ENCODE data around the gene TUBB4B. TPM values are rescaled to one million over a fixed set of nuclear protein-coding genes. Genes with fewer than 3 reads are reported as not detected.

The TUBB4B gene
- total and polyA plus RNA-seq, 2 of the 4 experiments (the other 2 are of a cell fraction) = 237 to 529 TPM

DNA sequence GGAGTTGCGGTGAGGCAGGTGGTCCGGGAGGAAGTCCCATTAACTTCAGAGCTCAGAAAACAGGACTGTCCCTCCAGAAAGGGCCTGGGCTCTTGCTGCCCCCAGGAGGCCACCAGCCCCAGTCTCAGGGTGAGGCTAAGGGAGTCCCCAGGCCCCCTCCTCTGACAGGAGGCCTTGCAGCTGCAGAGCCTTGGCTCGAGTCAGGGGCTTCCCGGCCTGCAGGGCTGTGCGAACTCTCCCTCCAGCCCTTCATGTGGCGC, 6.8 kb downstream of the TUBB4B start:
- no peak overlapping the region for H3K23ac ChIP-seq (ENCODE audit: low read depth, low read length)
- H3K4ac ChIP-seq (ENCODE audit: low read depth, low read length) = no peak overlapping the region
- H2BK20ac ChIP-seq (ENCODE audit: low read depth, low read length) = no peak overlapping the region
- in situ Hi-C loops (cut with MboI; ENCODE audit: low sequenced_read_pairs) = no loop called here
- CTCF ChIA-PET = no interaction called here
- ATAC-seq (ENCODE audit: low read depth) (no peak), DNase-seq (no peak)
- H3K9ac ChIP-seq (ENCODE audit: low read depth, low read length) = no peak overlapping the region
- H2BK120ac ChIP-seq (ENCODE audit: low read depth, low read length) = no peak overlapping the region
- H2AK5ac ChIP-seq (ENCODE audit: low read depth, low read length) = no peak overlapping the region
- H3K27ac ChIP-seq (ENCODE audit: insufficient read depth, low read length) = no peak overlapping the region
- peaks cover 5% of the 10 kb centered on the region; the same call in 1 of the 2 replicates for H3K4me1 ChIP-seq (ENCODE audit: control insufficient read depth, insufficient read depth, low read length)
- no TSS peak for BruUV-seq (replicated peaks)
- no peak overlapping the region for H2BK15ac ChIP-seq (ENCODE audit: low read depth, low read length)
- peak overlapping the region; percentile 58 for H2AK9ac ChIP-seq (replicated peaks; ENCODE audit: low read depth, low read length, poor library complexity)
- peaks cover 4% of the 10 kb centered on the region for H3K9me1 ChIP-seq (ENCODE audit: insufficient read depth, low read length)
- H3K14ac ChIP-seq (replicated peaks; ENCODE audit: low read depth, low read length) = no peak overlapping the region
- H4K8ac ChIP-seq (ENCODE audit: low read depth in 2 of 2, low read length in 2 of 2) = no peak overlapping the region
- no peak overlapping the region for H2AFZ ChIP-seq (replicated peaks; ENCODE audit: low read length, poor library complexity)
- POLR2A ChIA-PET (ENCODE audit: unreplicated experiment) = no interaction called here
- no peak overlapping the region for H3K4me2 ChIP-seq (ENCODE audit: low read depth, low read length)
- intact Hi-C loops (cut with micrococcal nuclease) = no loop called here
- no peak overlapping the region for H3K56ac ChIP-seq (ENCODE audit: extremely low read depth, insufficient read depth, low read length)
- H4K5ac ChIP-seq (ENCODE audit: low read depth, low read length) = no peak overlapping the region
- no CpG with 5 or more reads among the region's 6 CpGs for WGBS, 2 experiments (ENCODE audit: extremely low coverage in 2 of 2, insufficient read length in 1 of 2)
- no peaks in the 10 kb centered on the region for H3K27me3 ChIP-seq (ENCODE audit: control insufficient read depth, insufficient read depth, low read length)
- dilution Hi-C loops (cut with HindIII; ENCODE audit: low sequenced_read_pairs, unreplicated experiment) = no loop called here
- H4K20me1 ChIP-seq (ENCODE audit: insufficient read depth, low read length) = peaks cover 19% of the 10 kb centered on the region
- no peak overlapping the region for H4K91ac ChIP-seq (ENCODE audit: insufficient read depth, low read depth, low read length)
- no peak overlapping the region for H2BK5ac ChIP-seq (ENCODE audit: low read depth, low read length, poor library complexity, severe bottlenecking)
- TF ChIP-seq, protein P1, sequence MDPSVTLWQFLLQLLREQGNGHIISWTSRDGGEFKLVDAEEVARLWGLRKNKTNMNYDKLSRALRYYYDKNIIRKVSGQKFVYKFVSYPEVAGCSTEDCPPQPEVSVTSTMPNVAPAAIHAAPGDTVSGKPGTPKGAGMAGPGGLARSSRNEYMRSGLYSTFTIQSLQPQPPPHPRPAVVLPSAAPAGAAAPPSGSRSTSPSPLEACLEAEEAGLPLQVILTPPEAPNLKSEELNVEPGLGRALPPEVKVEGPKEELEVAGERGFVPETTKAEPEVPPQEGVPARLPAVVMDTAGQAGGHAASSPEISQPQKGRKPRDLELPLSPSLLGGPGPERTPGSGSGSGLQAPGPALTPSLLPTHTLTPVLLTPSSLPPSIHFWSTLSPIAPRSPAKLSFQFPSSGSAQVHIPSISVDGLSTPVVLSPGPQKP (IDR thresholded peaks at IDR 0.05; ENCODE audit: borderline replicate concordance, low read depth, low read length) = no peak
- TF ChIP-seq POLR2A (IDR thresholded peaks at IDR 0.05; ENCODE audit: low read depth, low read length) (no peak), RFX5 (IDR thresholded peaks at IDR 0.05; ENCODE audit: low read depth, low read length) (no peak), SMC3 (IDR thresholded peaks at IDR 0.05; ENCODE audit: low read depth, low read length) (no peak), CEBPB (IDR thresholded peaks at IDR 0.05; ENCODE audit: low read depth, low read length) (no peak), MAZ (IDR thresholded peaks at IDR 0.05; ENCODE audit: borderline replicate concordance, low read depth, low read length) (no peak)
- H3K36me3 ChIP-seq (ENCODE audit: control insufficient read depth, insufficient read depth, low read length) = peaks cover 9% of the 10 kb centered on the region
- H3K4me3 ChIP-seq (ENCODE audit: insufficient read depth, low read depth, low read length) = no peak overlapping the region
- no peak overlapping the region for H3K18ac ChIP-seq (ENCODE audit: low read depth, low read length)
- H3K79me1 ChIP-seq (ENCODE audit: low read depth in 1 of 2, low read length in 2 of 2) = peaks cover 3 to 17% of the 10 kb centered on the region in 2 experiments; a peak in 3 of 4 replicates
- no peaks in the 10 kb centered on the region for H3K9me3 ChIP-seq (ENCODE audit: control insufficient read depth, insufficient read depth, low read length)

Measured in IMR-90 (cell line).